Measurements from ENCODE around the gene YIF1A. TPM values are rescaled to one million over a fixed set of nuclear protein-coding genes. Genes with fewer than 3 reads are reported as not detected.
"Not testable (repeated sequence)": the region's sequence is repeated elsewhere in the genome, so short reads cannot be mapped to it uniquely, and the experiment has no call there.

The YIF1A gene
- polyA plus RNA-seq, 1 donor (not counting 4 experiments of a cell fraction or from before 2014, with no cell fraction given) = 80.3 TPM

DNA sequence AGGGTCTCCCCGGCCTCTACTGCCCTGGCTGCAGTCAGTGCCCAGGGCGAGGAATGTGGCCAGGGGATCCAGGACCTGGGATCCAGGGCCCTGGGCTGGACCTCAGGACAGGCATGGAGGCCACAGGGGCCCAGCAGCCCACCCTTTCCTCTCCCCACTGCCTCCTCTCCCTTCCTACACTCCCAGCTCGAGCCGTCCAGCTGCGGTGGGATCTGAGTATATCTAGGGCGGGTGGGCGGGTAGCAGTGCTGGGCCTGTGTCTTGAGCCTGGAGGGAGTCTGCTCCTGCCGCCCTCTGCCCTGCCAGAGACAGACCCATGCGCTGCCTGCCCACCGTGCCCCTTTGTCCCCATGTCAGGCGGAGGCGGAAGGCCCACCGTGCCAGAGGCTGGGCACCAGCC, 12.3 kb downstream of the YIF1A start:
- H4K20me1 ChIP-seq (ENCODE audit: control insufficient read depth, extremely low read depth, insufficient read depth, low read length) = peaks cover 11% of the 10 kb centered on the region
- DNase-seq (ENCODE audit: low read depth, low spot score); dilution Hi-C loops (cut with MboI; ENCODE audit: extremely low pct_ligation_motif_present, low sequenced_read_pairs); H3K4me3 ChIP-seq (ENCODE audit: control insufficient read depth in 2 of 3, extremely low read depth in 1 of 3, insufficient read depth in 2 of 3, low read depth in 1 of 3, low read length in 3 of 3); H3K9me1 ChIP-seq (ENCODE audit: control insufficient read depth, extremely low read depth, insufficient read depth, low read length); H3K27me3 ChIP-seq (ENCODE audit: control insufficient read depth, extremely low read depth, insufficient read depth, low read length); FAIRE-seq; H3K27ac ChIP-seq (ENCODE audit: control insufficient read depth, insufficient read depth, low read length); H3K4me1 ChIP-seq (ENCODE audit: control insufficient read depth, extremely low read depth, insufficient read depth, low read length); H3K4me2 ChIP-seq (ENCODE audit: control insufficient read depth, extremely low read depth, insufficient read depth, low read depth, low read length); H3K79me2 ChIP-seq (ENCODE audit: control insufficient read depth, insufficient read depth, low read length); H3K9me3 ChIP-seq (ENCODE audit: control insufficient read depth, low read depth, low read length); H3K9ac ChIP-seq (ENCODE audit: control insufficient read depth, extremely low read depth, insufficient read depth, low read length); H2AFZ ChIP-seq (ENCODE audit: control insufficient read depth, low read length): not testable (repeated sequence)
- H3K36me3 ChIP-seq (ENCODE audit: control insufficient read depth in 2 of 2, extremely low read depth in 1 of 2, insufficient read depth in 2 of 2, low read length in 2 of 2) = peaks cover 27 to 34% of the 10 kb centered on the region in 2 experiments

DNA sequence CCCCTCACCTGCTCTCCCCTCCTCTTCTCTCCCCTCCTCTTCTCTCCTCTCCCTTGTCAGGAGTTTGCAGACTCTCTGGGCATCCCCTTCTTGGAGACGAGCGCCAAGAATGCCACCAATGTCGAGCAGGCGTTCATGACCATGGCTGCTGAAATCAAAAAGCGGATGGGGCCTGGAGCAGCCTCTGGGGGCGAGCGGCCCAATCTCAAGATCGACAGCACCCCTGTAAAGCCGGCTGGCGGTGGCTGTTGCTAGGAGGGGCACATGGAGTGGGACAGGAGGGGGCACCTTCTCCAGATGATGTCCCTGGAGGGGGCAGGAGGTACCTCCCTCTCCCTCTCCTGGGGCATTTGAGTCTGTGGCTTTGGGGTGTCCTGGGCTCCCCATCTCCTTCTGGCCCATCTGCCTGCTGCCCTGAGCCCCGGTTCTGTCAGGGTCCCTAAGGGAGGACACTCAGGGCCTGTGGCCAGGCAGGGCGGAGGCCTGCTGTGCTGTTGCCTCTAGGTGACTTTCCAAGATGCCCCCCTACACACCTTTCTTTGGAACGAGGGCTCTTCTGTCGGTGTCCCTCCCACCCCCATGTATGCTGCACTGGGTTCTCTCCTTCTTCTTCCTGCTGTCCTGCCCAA, 12.8 kb downstream of the YIF1A start:
- Histone ChIP-seq H3K9me3 (ENCODE audit: control insufficient read depth, low read depth, low read length) (no peaks in the 10 kb centered on the region), H3K4me3 (ENCODE audit: control insufficient read depth in 2 of 3, extremely low read depth in 1 of 3, insufficient read depth in 2 of 3, low read depth in 1 of 3, low read length in 3 of 3) (no peak overlapping the region), H3K27ac (ENCODE audit: control insufficient read depth, insufficient read depth, low read length) (no peak overlapping the region), H3K79me2 (ENCODE audit: control insufficient read depth, insufficient read depth, low read length) (peaks cover 9% of the 10 kb centered on the region), H3K4me2 (ENCODE audit: control insufficient read depth, extremely low read depth, insufficient read depth, low read depth, low read length) (no peak overlapping the region), H3K27me3 (ENCODE audit: control insufficient read depth, extremely low read depth, insufficient read depth, low read length) (no peaks in the 10 kb centered on the region), H2AFZ (ENCODE audit: control insufficient read depth, low read length) (no peak overlapping the region), H3K9me1 (ENCODE audit: control insufficient read depth, extremely low read depth, insufficient read depth, low read length) (no peaks in the 10 kb centered on the region), H3K4me1 (ENCODE audit: control insufficient read depth, extremely low read depth, insufficient read depth, low read length) (no peaks in the 10 kb centered on the region), H4K20me1 (ENCODE audit: control insufficient read depth, extremely low read depth, insufficient read depth, low read length) (peaks cover 12% of the 10 kb centered on the region), H3K9ac (ENCODE audit: control insufficient read depth, extremely low read depth, insufficient read depth, low read length) (no peak overlapping the region), H3K36me3 (ENCODE audit: control insufficient read depth in 2 of 2, extremely low read depth in 1 of 2, insufficient read depth in 2 of 2, low read length in 2 of 2) (peaks cover 29 to 34% of the 10 kb centered on the region in 2 experiments)
- DNase-seq (ENCODE audit: low read depth, low spot score) (no peak), FAIRE-seq (no peak)
- dilution Hi-C loops (cut with MboI; ENCODE audit: extremely low pct_ligation_motif_present, low sequenced_read_pairs) = no loop called here
- no peak for TF ChIP-seq EZH2 (IDR thresholded peaks at IDR 0.05; ENCODE audit: low read length)
- TF ChIP-seq, protein P1, sequence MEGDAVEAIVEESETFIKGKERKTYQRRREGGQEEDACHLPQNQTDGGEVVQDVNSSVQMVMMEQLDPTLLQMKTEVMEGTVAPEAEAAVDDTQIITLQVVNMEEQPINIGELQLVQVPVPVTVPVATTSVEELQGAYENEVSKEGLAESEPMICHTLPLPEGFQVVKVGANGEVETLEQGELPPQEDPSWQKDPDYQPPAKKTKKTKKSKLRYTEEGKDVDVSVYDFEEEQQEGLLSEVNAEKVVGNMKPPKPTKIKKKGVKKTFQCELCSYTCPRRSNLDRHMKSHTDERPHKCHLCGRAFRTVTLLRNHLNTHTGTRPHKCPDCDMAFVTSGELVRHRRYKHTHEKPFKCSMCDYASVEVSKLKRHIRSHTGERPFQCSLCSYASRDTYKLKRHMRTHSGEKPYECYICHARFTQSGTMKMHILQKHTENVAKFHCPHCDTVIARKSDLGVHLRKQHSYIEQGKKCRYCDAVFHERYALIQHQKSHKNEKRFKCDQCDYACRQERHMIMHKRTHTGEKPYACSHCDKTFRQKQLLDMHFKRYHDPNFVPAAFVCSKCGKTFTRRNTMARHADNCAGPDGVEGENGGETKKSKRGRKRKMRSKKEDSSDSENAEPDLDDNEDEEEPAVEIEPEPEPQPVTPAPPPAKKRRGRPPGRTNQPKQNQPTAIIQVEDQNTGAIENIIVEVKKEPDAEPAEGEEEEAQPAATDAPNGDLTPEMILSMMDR (optimal IDR thresholded peaks at IDR 0.05 in 1 of 3, IDR thresholded peaks at IDR 0.05 in 1 of 3, conservative IDR thresholded peaks at IDR 0.05 in 1 of 3; ENCODE audit: extremely low read depth in 1 of 3, insufficient read depth in 2 of 3, low read length in 3 of 3) = no peak

DNA sequence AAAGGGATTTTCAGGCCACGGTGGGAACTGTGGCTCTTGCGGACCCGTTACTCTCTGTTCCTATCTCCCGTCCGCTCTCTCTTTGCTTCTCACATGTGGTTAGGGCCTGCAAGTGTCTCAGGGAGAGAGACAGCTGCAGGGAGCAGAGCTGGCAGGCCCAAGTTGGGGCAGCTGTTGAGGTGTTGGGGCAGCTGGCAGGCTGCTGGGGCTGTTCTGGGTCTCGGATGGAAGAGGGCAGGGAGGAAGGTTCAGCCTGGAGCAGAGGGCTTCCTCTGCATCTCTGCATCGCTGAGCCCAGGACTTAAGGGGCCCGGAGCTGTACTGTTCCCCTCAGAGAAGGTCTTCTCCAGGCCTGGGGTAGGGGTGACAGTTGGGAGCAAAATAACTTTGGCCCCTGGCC, 13.5 kb downstream of the YIF1A start:
- Histone ChIP-seq H3K27me3 (ENCODE audit: control insufficient read depth, extremely low read depth, insufficient read depth, low read length) (no peaks in the 10 kb centered on the region), H3K9ac (ENCODE audit: control insufficient read depth, extremely low read depth, insufficient read depth, low read length) (no peak overlapping the region), H3K4me1 (ENCODE audit: control insufficient read depth, extremely low read depth, insufficient read depth, low read length) (no peaks in the 10 kb centered on the region), H2AFZ (ENCODE audit: control insufficient read depth, low read length) (no peak overlapping the region), H3K4me3 (ENCODE audit: control insufficient read depth in 2 of 3, extremely low read depth in 1 of 3, insufficient read depth in 2 of 3, low read depth in 1 of 3, low read length in 3 of 3) (no peak overlapping the region), H3K27ac (ENCODE audit: control insufficient read depth, insufficient read depth, low read length) (no peak overlapping the region), H3K36me3 (ENCODE audit: control insufficient read depth in 2 of 2, extremely low read depth in 1 of 2, insufficient read depth in 2 of 2, low read length in 2 of 2) (peaks cover 29 to 34% of the 10 kb centered on the region in 2 experiments), H3K9me3 (ENCODE audit: control insufficient read depth, low read depth, low read length) (no peaks in the 10 kb centered on the region), H3K79me2 (ENCODE audit: control insufficient read depth, insufficient read depth, low read length) (peaks cover 15% of the 10 kb centered on the region), H3K9me1 (ENCODE audit: control insufficient read depth, extremely low read depth, insufficient read depth, low read length) (no peaks in the 10 kb centered on the region), H4K20me1 (ENCODE audit: control insufficient read depth, extremely low read depth, insufficient read depth, low read length) (peaks cover 12% of the 10 kb centered on the region), H3K4me2 (ENCODE audit: control insufficient read depth, extremely low read depth, insufficient read depth, low read depth, low read length) (no peak overlapping the region)
- no peak for FAIRE-seq
- dilution Hi-C loops (cut with MboI; ENCODE audit: extremely low pct_ligation_motif_present, low sequenced_read_pairs) = no loop called here
- TF ChIP-seq, protein P1 (optimal IDR thresholded peaks at IDR 0.05 in 1 of 3, IDR thresholded peaks at IDR 0.05 in 1 of 3, conservative IDR thresholded peaks at IDR 0.05 in 1 of 3; ENCODE audit: extremely low read depth in 1 of 3, insufficient read depth in 2 of 3, low read length in 3 of 3) = no peak
- no peak for TF ChIP-seq EZH2 (IDR thresholded peaks at IDR 0.05; ENCODE audit: low read length)
- no peak for DNase-seq (ENCODE audit: low read depth, low spot score)
